GM21528 (cell line): Measurements from ENCODE around the gene CEP170B.
"Not testable (repeated sequence)": the region's sequence is repeated elsewhere in the genome, so short reads cannot be mapped to it uniquely, and the experiment has no call there.

Experiments
- ATAC-seq: cut with Tn5 transposase; IDR thresholded peaks from one replicate; pipeline ENCODE4 v1.9.1; 2021; ENCODE audit warnings: mild to moderate bottlenecking, moderate library complexity; ENCODE audit not compliant: unreplicated experiment, low FRiP score

The CEP170B gene

DNA sequence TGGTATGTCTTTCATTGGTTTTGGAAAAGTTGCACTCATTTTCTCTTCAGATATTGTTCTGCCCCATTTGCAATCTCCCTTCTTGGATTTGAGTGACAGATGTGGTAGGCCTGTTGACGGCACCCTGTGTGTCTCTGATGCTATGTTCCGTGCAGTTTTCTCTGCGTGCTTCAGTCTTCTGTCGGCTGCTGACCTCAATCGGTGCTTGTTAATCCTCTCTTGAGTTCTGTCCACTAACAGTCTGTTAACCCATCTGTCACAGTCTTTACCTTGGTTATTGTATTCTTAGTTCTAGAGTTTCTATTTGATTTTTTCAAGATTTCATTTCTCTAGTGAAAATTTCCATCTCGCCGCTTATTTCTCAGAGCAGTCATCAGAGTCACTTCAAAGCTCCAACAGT is 38.9 kb downstream of the CEP170B start:
- ATAC-seq = no peak

GRCh38 chr14:104904650-104905578 is 39.8 kb downstream of the CEP170B start:
- ATAC-seq = not testable (repeated sequence)

- ATAC-seq = not testable (repeated sequence)
Observed at GRCh38 chr14:104905579-104905933, 40.5 kb downstream of the CEP170B start.

- ATAC-seq = no peak
Observed at GRCh38 chr14:104908303-104908702, 43.2 kb downstream of the CEP170B start.

- no peak for ATAC-seq
Observed at GRCh38 chr14:104912053-104912452, 47.0 kb downstream of the CEP170B start.

DNA sequence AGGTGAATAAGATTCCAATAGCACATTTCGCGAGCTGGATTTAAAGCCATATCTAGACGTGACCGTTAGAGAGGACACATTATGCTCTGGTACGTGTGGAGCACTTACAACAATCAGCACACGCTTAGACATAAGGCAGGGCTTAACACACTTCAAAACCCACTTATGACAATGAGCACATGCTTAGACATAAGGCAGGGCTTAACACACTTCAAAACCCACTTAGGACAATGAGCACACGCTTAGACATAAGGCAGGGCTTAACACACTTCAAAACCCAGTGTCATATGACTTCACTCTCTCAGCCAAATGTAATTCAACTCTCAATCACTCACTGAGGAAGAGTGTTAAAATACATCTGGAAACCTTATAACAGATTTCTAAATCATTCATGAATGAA is 48.4 kb downstream of the CEP170B start:
- ATAC-seq = no peak

DNA sequence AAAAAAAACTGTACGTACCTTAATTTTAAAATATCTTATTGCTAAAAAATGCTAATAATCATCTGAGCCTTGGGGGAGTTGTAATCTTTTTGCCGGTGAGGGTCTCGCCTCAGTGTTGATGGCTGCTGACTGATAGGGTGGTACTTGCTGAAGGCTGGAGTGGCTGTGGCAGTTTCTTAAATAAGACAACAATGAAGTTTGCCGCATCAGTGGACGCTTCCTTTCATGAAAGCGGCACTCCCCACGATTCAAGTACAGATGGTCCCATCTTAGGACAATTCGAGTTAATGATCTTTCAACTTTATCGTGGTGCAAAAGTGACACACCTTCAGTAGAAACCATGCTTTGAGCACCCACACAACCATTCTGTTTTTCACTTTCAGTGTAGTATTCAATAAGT is 52.0 kb downstream of the CEP170B start:
- ATAC-seq = no peak

DNA sequence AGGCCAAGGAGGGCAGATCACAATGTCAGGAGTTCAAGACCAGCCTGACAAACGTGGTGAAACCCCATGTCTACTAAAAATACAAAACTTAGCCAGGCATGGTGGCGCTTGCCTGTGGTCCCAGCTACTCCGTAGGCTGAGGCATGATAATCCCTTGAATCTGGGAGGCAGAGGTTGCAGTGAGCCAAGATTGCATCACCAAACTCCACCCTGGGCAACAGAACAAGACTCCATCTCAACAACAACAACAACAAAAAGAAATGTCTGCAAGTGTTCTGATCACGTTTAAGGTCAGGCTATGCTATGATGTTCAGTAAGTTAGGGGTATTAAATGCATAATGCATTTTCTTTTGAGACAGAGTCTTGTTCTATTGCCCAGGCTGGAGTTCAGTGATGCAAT is 52.9 kb downstream of the CEP170B start:
- ATAC-seq = no peak

DNA sequence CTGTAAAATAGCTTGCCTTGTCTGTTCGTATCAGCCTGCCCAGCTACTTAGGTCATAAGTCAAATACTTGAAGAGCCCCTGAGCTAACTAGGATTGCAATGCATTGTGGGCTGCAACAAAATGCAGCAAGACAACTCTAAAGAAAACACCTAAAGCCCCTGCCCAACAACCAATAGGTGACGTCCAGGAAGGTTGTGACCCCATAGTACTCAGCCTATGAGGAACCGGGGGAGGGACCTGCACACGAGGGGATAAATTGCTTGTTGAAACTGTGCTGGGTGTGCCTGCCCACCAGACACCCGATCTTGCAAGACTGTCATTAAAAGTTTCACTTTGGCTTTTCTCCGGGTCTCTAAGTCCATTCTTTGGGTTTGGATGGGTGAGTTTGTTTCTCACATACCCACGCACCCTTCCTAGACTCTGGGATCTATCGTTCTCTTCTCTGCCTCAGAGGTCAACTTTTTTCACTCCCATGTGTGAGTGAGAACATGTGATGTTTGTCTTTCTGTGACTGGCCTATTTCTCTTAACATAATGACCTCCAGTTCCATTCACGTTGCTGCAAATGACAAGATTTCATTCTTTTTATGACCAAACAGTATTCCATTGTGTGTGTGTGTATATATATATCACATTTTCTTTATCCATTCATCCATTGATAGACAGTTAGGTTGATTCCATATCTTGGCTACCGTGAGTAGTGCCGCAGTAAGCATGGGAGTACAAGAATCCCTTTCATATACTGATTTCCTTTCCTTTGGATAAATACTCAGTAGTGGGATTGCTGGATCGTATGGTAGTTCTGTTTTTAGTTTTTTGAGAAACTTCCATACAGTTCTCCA is 54.3 kb downstream of the CEP170B start:
- ATAC-seq = not testable (repeated sequence)

DNA sequence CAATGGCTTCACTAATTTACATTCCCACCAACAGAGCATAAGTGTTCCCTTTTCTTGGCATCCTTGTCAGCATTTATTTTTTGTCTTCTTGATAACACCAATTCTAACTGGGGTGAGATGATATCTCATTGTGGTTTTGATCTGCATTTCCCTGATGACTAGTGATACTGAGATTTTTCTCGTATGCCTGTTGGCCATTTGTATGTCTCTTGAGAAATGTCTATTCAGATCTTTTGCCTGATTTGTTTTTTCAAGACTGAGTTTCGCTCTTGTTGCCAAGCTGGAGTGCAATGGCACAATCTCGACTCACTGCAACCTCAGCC is 54.9 kb downstream of the CEP170B start:
- no peak for ATAC-seq

DNA sequence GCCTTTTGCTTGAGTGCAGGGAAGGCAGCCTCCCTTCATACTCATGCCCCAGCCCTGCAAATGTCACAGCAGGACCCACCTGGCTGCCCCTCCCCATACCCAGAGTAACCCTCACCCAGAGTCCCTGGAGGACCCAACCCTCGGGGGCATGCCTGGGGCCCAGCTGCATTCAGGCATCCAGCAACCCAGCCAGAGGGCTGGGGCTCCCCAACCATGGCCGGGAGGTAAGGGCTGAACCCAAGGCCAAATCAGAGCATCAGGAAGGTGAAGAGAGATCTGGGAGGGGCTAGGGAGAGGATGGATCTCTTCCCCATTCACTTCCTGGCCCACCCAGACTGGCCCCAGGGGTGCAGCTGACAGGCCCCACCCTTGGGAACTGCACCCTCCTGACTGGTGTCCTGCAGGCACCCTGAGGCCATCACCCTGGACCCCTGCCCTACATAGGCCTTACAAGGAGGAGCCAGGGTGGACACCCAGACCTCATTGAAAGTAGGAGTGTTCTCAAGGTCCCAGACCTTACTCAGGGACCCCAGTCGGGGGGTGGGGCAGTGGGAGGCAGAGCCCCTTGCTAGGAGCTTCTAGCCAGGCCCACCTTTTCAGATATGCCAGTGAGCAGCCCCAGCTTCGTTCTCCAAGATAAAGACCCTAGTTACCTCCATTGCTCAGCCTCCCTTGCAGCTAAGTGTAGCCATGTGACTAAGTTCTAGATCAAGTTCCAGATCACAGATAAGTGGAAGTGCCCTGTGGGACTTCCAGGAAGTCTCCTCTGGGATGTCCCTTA is 58.8 kb downstream of the CEP170B start:
- no peak for ATAC-seq

DNA sequence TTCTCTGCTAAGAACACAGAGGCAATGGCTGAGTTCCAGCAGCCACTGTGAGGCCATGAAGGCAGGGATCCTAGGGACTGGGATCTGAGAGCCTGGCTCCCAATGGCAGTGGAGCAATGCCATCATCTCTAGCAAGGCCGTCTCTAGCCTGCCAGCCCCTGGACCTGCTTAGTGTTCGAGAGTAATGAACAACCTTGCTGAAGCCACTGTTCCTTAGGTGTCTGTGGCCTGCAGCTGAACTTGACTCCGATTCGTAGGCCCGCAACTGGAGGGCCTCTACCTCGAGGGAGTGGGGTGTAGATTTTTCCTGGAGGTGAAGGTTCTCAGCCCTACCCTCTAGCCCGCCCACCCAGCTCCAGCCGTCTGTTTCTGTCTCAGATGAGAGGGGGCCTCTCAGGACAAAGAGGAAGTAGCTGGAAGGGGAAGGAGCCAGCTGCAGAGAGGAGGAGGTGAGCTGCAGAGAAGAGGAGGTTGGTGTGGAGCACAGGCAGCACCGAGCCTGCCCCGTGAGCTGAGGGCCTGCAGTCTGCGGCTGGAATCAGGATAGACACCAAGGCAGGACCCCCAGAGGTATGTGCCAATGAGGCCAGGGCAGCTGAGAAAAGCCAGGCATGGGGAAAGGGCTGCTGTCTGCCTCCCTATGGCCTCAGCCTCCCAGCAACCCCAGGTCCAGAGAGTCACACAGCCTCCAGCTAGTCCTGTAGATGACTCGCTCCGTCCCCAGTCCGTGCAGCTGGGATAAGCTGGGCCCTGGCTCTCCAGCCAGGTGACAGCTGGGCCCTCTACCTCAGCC is 59.5 kb downstream of the CEP170B start, which contains the start of gene PLD4:
PLD4 (plus strand) TSS at position 459 of the 793 bp plus-strand sequence. CDS start 2,262 bp downstream, outside the sequence.
- no peak for ATAC-seq

DNA sequence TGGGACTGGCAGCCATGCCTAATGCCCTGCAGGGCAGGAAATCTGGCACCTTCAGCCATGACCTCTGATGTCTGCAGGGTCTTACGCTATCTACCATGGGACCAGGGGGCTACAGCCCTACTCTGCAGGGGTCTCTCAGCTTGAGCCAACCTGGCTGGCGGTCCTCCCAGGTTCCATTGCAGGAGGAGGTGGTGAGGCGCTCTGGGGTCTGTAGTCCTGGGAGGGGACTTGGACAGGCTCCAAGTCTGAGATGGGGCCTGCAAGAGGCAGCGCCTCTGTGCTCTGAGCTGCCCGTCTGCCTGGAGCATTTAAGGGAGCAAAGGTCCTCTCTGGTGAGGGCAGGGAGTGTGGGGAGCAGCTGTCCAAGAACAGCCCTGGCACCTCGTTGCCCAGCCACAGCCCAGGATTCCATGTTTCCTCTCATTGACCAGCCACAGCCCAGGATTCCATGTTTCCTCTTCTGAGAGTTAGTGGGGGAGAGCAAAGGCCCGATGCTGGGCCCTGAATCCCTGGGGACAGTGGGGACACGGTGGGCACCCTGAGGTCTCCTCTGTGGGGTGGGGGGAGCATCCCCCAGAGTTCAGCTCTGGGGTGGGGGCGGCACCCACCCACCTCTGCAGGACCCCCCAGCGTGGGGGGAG is 60.3 kb downstream of the CEP170B start:
- ATAC-seq = no peak

DNA sequence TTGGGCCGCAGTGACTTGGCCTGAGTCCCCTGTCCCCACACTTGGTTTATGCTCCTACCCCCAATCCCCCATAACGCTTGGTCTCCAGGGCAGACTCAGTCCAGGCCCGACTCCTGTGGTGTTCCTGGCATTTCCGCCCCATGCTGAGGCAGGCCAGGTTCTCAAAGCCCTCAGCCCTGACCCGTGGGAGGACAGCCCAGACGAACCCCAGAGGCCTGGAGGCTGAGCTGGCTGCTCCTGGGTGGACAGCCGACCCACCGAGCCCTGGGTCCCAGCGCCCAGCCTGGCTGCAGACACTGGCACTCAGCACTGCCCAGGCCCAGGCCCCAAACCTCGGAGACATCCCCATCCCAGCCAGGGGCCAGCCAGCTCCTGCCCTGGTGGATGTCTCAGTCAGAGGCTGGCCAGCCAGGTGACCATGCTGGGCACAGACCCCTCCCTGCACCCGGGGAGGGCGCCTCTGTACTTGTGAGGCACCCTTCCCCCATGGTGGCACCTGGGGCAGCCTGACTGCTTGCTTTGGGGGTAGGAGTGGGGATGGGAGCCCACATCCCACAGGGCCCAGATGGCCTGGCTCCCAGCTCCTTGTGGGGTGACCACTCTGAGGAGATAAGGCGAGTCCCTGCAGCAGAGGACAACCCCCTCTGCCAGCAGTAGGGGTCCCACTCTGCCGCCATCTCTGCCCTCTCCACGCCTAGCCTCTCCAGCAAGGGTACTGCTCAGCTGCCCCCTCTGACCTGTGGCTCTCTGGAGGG is 61.0 kb downstream of the CEP170B start:
- no peak for ATAC-seq

- peak; percentile 72 for ATAC-seq
Observed at GRCh38 chr14:104926619-104927431, 61.8 kb downstream of the CEP170B start.

- ATAC-seq = no peak
Observed at GRCh38 chr14:104927432-104927816, 62.4 kb downstream of the CEP170B start.

DNA sequence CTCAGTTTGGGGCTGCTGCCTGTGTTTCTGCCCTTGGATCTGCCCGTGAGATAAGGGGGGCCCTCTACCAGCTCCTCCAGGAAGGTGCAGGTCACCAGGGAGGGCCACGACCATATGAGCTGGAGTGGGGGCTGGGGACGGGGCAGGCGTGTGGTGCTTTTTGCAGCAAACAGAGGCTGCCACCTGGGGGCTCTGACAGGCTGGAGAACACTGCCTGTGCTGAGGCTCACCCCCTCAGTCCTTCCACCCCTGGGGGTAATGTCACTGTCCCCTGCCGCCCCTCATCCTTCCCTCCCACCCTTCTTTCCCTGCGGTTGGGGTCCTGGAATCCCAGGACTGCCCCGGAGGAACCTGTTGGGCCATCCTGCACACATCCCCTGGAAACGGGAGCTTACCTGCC is 62.8 kb downstream of the CEP170B start:
- no peak for ATAC-seq
